Stomach (tissue), 9 donors: ENCODE results near the gene UBD. TPM values are rescaled to one million over a fixed set of nuclear protein-coding genes. Genes with fewer than 3 reads are reported as not detected.

ENCODE experiments used
- DNase-seq, 2 donors: peaks; one replicate each; pipeline versions ENCODE4 v3.0.0 to v3.0.0-alpha.2; 2013 to 2019
- H3K27ac ChIP-seq, 5 donors: fragments of 200-600 bp in 4 of 5; sonication (generic) in 4 of 5; one replicate each; pipeline ENCODE4 v1.5.1; 2013 to 2019; ENCODE audit warnings: mild to moderate bottlenecking in 1 of 5, moderate library complexity in 1 of 5
- H3K27me3 ChIP-seq, 3 donors: fragments of 200-600 bp; sonication (generic); one replicate each; pipeline ENCODE4 v1.5.1; 2017 to 2019; ENCODE audit warnings: mixed run types in 1 of 3
- H3K36me3 ChIP-seq, 4 donors: fragments of 200-600 bp; sonication (generic); 1 replicate in 3 of 4; 2 replicates in 1 of 4; pipeline ENCODE4 v1.5.1; 2016 to 2019
- H3K4me1 ChIP-seq, 4 donors: fragments of 200-600 bp; sonication (generic); one replicate each; pipeline ENCODE4 v1.5.1; 2016 to 2019
- H3K4me3 ChIP-seq, 4 donors: fragments of 200-600 bp; sonication (generic) in 3 of 4; one replicate each; pipeline ENCODE4 v1.5.1; 2016 to 2019; ENCODE audit warnings: mild to moderate bottlenecking in 1 of 4
- H3K9me3 ChIP-seq, 4 donors: fragments of 200-600 bp; sonication (generic); one replicate each; pipeline ENCODE4 v1.5.1; 2016 to 2019
- CTCF ChIP-seq, 7 experiments: fragments of 450-650 bp in 4 of 7; fragments of 200-600 bp in 3 of 7; sonication (generic) in 3 of 7; IDR thresholded peaks; one replicate each; pipeline ENCODE4 v1.5.1; 2016 to 2019; ENCODE audit warnings: antibody characterized with exemption in 7 of 7, control low read depth in 2 of 7, mild to moderate bottlenecking in 1 of 7
- EP300 ChIP-seq: sonication (generic); formaldehyde crosslinking; IDR thresholded peaks from one replicate; pipeline ENCODE4 v1.6.1; 2017; ENCODE audit warnings: antibody characterized with exemption
- POLR2A ChIP-seq, 4 donors: fragments of 450-650 bp; IDR thresholded peaks; one replicate each; pipeline ENCODE4 v1.6.1; 2016; ENCODE audit warnings: antibody characterized with exemption in 4 of 4, control low read depth in 2 of 4, mild to moderate bottlenecking in 1 of 4, moderate library complexity in 1 of 4
- POLR2AphosphoS5 ChIP-seq, 3 donors: sonication (generic); formaldehyde crosslinking; IDR thresholded peaks; one replicate each; pipeline ENCODE4 v1.6.1; 2016; ENCODE audit warnings: antibody characterized with exemption in 3 of 3
- WGBS, 5 donors: extraction: QIAGEN DNeasy Blood & Tissue Kit in 3 of 5; methylation state at CpG; one replicate each; pipeline versions ENCODE4 v1.1.5 to v1.1.7; 2013 to 2018; 5-methylcytosine and 5-hydroxymethylcytosine counted together
- intact Hi-C: fragments of 100-400 bp; cut with DNase I; formaldehyde crosslinking; loops from one replicate; pipeline ENCODE4 v1.15.1; 2023; ENCODE audit warnings: low total_unique reads
- polyA plus RNA-seq, 3 donors: library from polyadenylated mRNA; stranded (reverse); fragments of 200-250 nt; gene quantifications; one replicate each; pipeline ENCODE4 v1.2.3, GENCODE V29; 2013
- small RNA-seq, 4 donors: library from RNA; depleted of rRNA; stranded (forward); fragments of <200 nt; gene quantifications; one replicate each; pipeline ENCODE3, GENCODE V24; 2016
- total RNA-seq, 5 donors: library from RNA; depleted of rRNA; stranded (reverse); fragments of >200 nt; gene quantifications; one replicate each; pipeline versions ENCODE4 v1.1.0 to v1.2.3, GENCODE V29; 2014 to 2016
- donor health status: healthy with polysubstance abuse.
- donor health status: Bipolar disorder and iron deficiency.
- donor health status: healthy.

The UBD gene
- total and polyA plus RNA-seq, 8 donors = 4.0 to 65.8 (median 7.7) TPM; not detected in 3

DNA sequence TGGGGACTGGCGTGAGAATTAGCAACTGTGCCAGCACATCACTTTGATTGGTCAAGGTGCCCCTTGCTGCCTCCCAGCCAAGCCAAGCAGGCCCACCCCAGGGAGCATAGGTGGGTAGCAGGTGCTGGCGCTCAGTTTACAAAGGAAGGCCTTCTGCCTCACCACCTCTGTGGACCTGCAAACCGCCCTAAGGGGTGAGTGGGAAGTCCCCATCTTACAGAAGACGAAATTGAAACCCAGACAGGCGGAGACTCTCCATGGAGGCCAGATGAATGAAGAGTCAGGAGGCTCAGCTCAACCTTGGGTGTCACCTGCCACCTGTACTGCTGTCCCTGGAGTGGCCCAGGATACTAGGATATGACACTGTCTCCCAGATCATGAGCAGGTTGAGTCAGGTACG, 50.3 kb downstream of the UBD start:
- H3K4me1 ChIP-seq = no peaks in the 10 kb centered on the region
- H3K36me3 ChIP-seq = no peaks in the 10 kb centered on the region
- H3K27ac ChIP-seq = no peak overlapping the region
- TF ChIP-seq EP300 = no peak
- no peak for TF ChIP-seq POLR2AphosphoS5 (IDR thresholded peaks at IDR 0.05)
- no peak for TF ChIP-seq POLR2A (IDR thresholded peaks at IDR 0.05)
- no peak overlapping the region for H3K4me3 ChIP-seq
- 64 to 74% (median 72%) methylated on average over 5 to 6 of the region's 6 CpGs for WGBS, 5 donors
- H3K9me3 ChIP-seq = no peaks in the 10 kb centered on the region
- H3K27me3 ChIP-seq = peaks cover 0 to 12% (median 0%) of the 10 kb centered on the region in 3 donors
- intact Hi-C loops = no loop called here
- DNase-seq = no peak

GRCh38 chr6:29507319-29507718, 52.2 kb downstream of the UBD start:
- Histone ChIP-seq H3K9me3 (no peaks in the 10 kb centered on the region), H3K27ac (no peak overlapping the region), H3K4me1 (no peaks in the 10 kb centered on the region), H3K36me3 (no peaks in the 10 kb centered on the region), H3K4me3 (no peak overlapping the region), H3K27me3 (peaks cover 0 to 15% (median under 1%) of the 10 kb centered on the region in 3 donors)
- WGBS, 5 donors = 71 to 78% (median 75%) methylated on average over 4 to 5 of the region's 5 CpGs
- no peak for DNase-seq
- TF ChIP-seq POLR2A (IDR thresholded peaks at IDR 0.05) (no peak), CTCF (IDR thresholded peaks at IDR 0.05) (no peak), POLR2AphosphoS5 (IDR thresholded peaks at IDR 0.05) (no peak), EP300 (no peak)
- intact Hi-C loops = no loop called here

DNA sequence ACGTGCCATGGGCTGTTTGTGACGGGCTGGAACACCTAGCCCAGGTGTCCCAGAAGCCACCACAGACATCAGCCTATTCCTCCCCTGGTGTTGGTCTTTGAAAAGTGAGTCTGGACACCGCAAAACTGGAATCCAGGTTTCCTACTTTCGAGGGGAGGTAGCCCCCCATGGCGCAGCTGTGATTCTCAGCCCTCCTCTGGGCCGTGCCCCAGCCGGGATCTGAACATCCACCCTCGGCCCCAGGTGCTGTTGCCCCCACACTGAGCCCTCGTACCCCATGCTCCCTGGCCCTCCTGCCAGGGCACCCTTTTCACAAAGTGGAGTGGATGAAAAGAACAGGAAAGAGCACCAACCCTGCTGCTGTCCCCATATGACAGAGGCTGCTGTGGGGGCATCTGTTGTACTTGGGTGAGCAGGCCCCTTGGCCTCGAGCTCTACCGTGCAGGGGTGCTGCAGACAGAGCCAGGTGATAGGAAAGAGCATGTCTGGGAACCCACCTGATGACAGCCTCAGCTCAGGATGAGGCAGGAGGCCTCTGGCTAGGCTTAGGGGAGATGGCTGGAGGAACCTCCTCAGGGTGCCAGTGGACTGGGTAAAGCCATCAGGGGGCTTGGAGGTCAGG, 53.0 kb downstream of the UBD start:
- Histone ChIP-seq H3K4me1 (no peaks in the 10 kb centered on the region), H3K36me3 (no peaks in the 10 kb centered on the region), H3K9me3 (no peaks in the 10 kb centered on the region), H3K4me3 (no peak overlapping the region), H3K27me3 (peaks cover 0 to 18% (median 3%) of the 10 kb centered on the region in 3 donors), H3K27ac (no peak overlapping the region)
- no peak for DNase-seq
- TF ChIP-seq POLR2AphosphoS5 (IDR thresholded peaks at IDR 0.05) = no peak
- 51 to 78% (median 68%) methylated on average over 6 to 11 of the region's 11 CpGs for WGBS, 5 donors
- intact Hi-C loops = no loop called here

DNA sequence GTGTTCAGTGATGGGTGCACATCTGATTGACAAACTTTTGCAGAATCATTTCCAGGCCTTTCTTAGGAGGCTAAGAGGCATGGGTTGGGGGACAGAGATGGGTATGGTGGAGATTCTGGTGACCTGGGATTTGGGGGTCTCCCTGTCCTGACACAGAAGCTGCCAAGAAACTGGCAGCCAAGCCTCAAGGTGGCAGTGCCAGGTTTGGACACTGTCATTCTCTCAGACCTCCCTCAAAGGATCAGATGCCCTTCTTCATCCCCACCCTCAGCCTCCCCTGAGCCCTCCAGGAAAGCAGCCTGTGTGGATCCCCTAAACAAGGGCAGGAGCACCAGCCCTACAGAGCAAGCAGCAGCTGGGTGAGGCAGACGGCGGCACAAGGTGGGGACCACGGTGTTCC, 53.7 kb downstream of the UBD start:
- 90 to 96% (median 95%) methylated on average over 3 of the region's 3 CpGs for WGBS, 5 donors
- peaks cover 0 to 25% (median 3%) of the 10 kb centered on the region in 3 donors for H3K27me3 ChIP-seq
- H3K36me3 ChIP-seq = no peaks in the 10 kb centered on the region
- H3K4me1 ChIP-seq = no peaks in the 10 kb centered on the region
- no peak for DNase-seq
- intact Hi-C loops = no loop called here
- TF ChIP-seq EP300 (no peak), POLR2A (IDR thresholded peaks at IDR 0.05) (no peak), CTCF (IDR thresholded peaks at IDR 0.05) (no peak), POLR2AphosphoS5 (IDR thresholded peaks at IDR 0.05) (no peak)
- no peaks in the 10 kb centered on the region for H3K9me3 ChIP-seq
- H3K4me3 ChIP-seq = no peak overlapping the region
- H3K27ac ChIP-seq = no peak overlapping the region

Small RNA genes lying within 50 kb of the gene (small RNA-seq; reads per million reads assigned to genes)
- gene SNORD32B (0.14 to 0.77 (median 0.36) reads per million in 4 donors), gene TMEM183AP1 (0 reads per million in 4 donors)

Other genes starting within 250 kb of the UBD start
- not detected for gene OR5V1, start 190.9 kb downstream of the UBD start, total RNA-seq
- gene OR5V1, start 190.9 kb downstream of the UBD start, polyA plus RNA-seq = not detected
- not detected for gene OR12D3, start 184.4 kb downstream of the UBD start, total RNA-seq
- gene OR12D3, start 184.4 kb downstream of the UBD start, polyA plus RNA-seq = not detected
- not detected for gene OR12D2, start 164.1 kb downstream of the UBD start, total RNA-seq
- gene OR12D2, start 164.1 kb downstream of the UBD start, polyA plus RNA-seq = not detected
- gene OR12D1, start 144.8 kb downstream of the UBD start, total RNA-seq = not detected
- not detected for gene OR12D1, start 144.8 kb downstream of the UBD start, polyA plus RNA-seq
- gene OR10C1, start 120.4 kb downstream of the UBD start, total RNA-seq = not detected
- not detected for gene OR10C1, start 120.4 kb downstream of the UBD start, polyA plus RNA-seq
- not detected for gene OR11A1, start 102.7 kb downstream of the UBD start, total RNA-seq
- gene OR11A1, start 102.7 kb downstream of the UBD start, polyA plus RNA-seq = not detected
- gene OR2H1, start 102.6 kb downstream of the UBD start, total RNA-seq = not detected
- not detected for gene OR2H1, start 102.6 kb downstream of the UBD start, polyA plus RNA-seq
- gene MAS1L, start 71.8 kb downstream of the UBD start, total RNA-seq = under 1 TPM in 1 of 5 donors, not detected in 4; 0.55 TPM
- not detected for gene MAS1L, start 71.8 kb downstream of the UBD start, polyA plus RNA-seq
- gene OR2H2, start 25.4 kb upstream of the UBD start, total RNA-seq = not detected
- gene OR2H2, start 25.4 kb upstream of the UBD start, polyA plus RNA-seq = not detected
- 100 to 1,000 TPM in 1 of 5 donors, 10 to 100 TPM in 4; 29.3 to 101 (median 38.7) TPM for gene GABBR1, start 73.5 kb upstream of the UBD start, total RNA-seq
- 10 to 100 TPM in 1 of 3 donors, 1 to 10 TPM in 2; 4.5 to 22.0 (median 6.3) TPM for gene GABBR1, start 73.5 kb upstream of the UBD start, polyA plus RNA-seq
- not detected for gene MOG, start 97.4 kb upstream of the UBD start, total RNA-seq
- not detected for gene MOG, start 97.4 kb upstream of the UBD start, polyA plus RNA-seq
- not detected for gene ZFP57, start 121.4 kb upstream of the UBD start, total RNA-seq
- under 1 TPM in 1 of 3 donors, not detected in 2; 0.08 TPM for gene ZFP57, start 121.4 kb upstream of the UBD start, polyA plus RNA-seq
- gene HLA-F, start 163.7 kb upstream of the UBD start, total RNA-seq = 100 to 1,000 TPM in 3 of 5 donors, 10 to 100 TPM in 2; 32.7 to 115 (median 108) TPM
- gene HLA-F, start 163.7 kb upstream of the UBD start, polyA plus RNA-seq = 100 to 1,000 TPM in 1 of 3 donors, 10 to 100 TPM in 2; 17.2 to 164 (median 44.4) TPM